ENCODE data around the gene RTL3. TPM values are rescaled to one million over a fixed set of nuclear protein-coding genes. Genes with fewer than 3 reads are reported as not detected.

The RTL3 gene
- total RNA-seq, 2 donors from 2014 or later, result not detected

DNA sequence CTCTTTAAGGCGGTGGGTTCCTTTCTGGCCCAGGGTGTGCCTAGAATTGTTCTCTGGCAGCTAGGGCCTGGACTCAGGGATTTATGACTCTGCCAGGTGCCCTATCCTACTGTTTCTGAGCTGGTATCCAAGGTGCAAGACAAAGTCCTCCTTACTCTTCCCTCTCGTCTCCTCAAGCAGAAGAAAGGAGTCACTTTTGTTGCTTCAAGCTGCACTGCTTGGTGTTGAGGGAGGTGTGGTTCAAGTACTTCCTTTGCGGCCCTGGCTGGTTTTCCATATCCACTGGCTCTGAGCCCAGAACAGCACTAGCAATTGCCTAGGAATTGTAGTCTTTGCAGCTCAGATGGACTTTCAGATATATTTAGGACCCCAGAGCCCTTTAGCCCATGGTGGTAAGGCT is 39.3 kb downstream of the RTL3 start:
- Histone ChIP-seq H3K4me1 (ENCODE audit: control insufficient read depth, insufficient read depth, low read length) (no peaks in the 10 kb centered on the region), H3K36me3 (ENCODE audit: control insufficient read depth, insufficient read depth, low read length) (no peaks in the 10 kb centered on the region), H3K27me3 (ENCODE audit: control insufficient read depth, insufficient read depth, low read length, poor library complexity, severe bottlenecking) (no peaks in the 10 kb centered on the region), H3K9me3 (ENCODE audit: control insufficient read depth, low read length) (no peaks in the 10 kb centered on the region), H3K4me3 (ENCODE audit: low read length) (no peak overlapping the region), H3K9ac (ENCODE audit: extremely low read depth, low read length, poor library complexity, severe bottlenecking) (no peak overlapping the region), H3K27ac (ENCODE audit: low read depth, low read length) (no peak overlapping the region)
- WGBS, 2 experiments (ENCODE audit: insufficient coverage in 1 of 2, insufficient read length in 1 of 2), result 95% methylated on average over 3 of the region's 3 CpGs; no CpG with 5 or more reads in 1 of the 2 experiments
- Mint-ChIP-seq H3K4me1 (no peaks in the 10 kb centered on the region), H3K9me3 (peaks cover 44% of the 10 kb centered on the region), H3K4me3 (no peak overlapping the region), H3K27ac (no peak overlapping the region), H3K27me3 (ENCODE audit: insufficient read depth) (no peaks in the 10 kb centered on the region), H3K36me3 (ENCODE audit: low read depth) (no peaks in the 10 kb centered on the region)
- TF ChIP-seq, protein P1, sequence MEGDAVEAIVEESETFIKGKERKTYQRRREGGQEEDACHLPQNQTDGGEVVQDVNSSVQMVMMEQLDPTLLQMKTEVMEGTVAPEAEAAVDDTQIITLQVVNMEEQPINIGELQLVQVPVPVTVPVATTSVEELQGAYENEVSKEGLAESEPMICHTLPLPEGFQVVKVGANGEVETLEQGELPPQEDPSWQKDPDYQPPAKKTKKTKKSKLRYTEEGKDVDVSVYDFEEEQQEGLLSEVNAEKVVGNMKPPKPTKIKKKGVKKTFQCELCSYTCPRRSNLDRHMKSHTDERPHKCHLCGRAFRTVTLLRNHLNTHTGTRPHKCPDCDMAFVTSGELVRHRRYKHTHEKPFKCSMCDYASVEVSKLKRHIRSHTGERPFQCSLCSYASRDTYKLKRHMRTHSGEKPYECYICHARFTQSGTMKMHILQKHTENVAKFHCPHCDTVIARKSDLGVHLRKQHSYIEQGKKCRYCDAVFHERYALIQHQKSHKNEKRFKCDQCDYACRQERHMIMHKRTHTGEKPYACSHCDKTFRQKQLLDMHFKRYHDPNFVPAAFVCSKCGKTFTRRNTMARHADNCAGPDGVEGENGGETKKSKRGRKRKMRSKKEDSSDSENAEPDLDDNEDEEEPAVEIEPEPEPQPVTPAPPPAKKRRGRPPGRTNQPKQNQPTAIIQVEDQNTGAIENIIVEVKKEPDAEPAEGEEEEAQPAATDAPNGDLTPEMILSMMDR (conservative IDR thresholded peaks at IDR 0.05), result no peak
- no peak for DNase-seq

DNA sequence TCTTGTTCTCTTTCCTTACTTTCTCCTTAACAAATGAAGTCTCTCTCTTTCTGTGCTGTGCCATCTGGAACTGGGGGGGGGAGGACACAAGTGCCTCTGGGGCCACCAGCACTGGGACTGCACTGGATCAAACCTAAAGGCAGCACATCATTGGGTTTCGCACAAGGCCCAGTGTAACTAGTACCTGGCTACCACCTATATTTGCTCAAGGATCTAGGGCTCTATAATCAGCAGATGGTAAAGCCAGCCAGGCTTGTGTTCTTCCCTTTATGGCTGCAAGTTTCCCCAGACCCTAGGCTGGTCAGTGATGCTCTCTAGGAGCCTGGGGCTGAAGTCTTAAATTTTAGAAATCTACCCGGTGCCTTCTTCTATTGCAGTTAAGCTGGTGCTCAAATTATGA is 40.1 kb downstream of the RTL3 start:
- no peak overlapping the region for H3K4me3 Mint-ChIP-seq
- TF ChIP-seq, protein P1 (conservative IDR thresholded peaks at IDR 0.05), result no peak
- DNase-seq, result no peak
- H3K27me3 ChIP-seq (ENCODE audit: control insufficient read depth, insufficient read depth, low read length, poor library complexity, severe bottlenecking), result no peaks in the 10 kb centered on the region
- H3K36me3 Mint-ChIP-seq (ENCODE audit: low read depth), result no peaks in the 10 kb centered on the region
- 88 to 100% methylated on average over 2 of the region's 2 CpGs for WGBS, 2 experiments (ENCODE audit: insufficient coverage in 1 of 2, insufficient read length in 1 of 2)
- H3K27ac Mint-ChIP-seq, result no peak overlapping the region
- peaks cover 40% of the 10 kb centered on the region for H3K9me3 Mint-ChIP-seq
- H3K9ac ChIP-seq (ENCODE audit: extremely low read depth, low read length, poor library complexity, severe bottlenecking), result no peak overlapping the region
- H3K27ac ChIP-seq (ENCODE audit: low read depth, low read length), result no peak overlapping the region
- no peaks in the 10 kb centered on the region for H3K4me1 ChIP-seq (ENCODE audit: control insufficient read depth, insufficient read depth, low read length)
- H3K27me3 Mint-ChIP-seq (ENCODE audit: insufficient read depth), result no peaks in the 10 kb centered on the region
- H3K9me3 ChIP-seq (ENCODE audit: control insufficient read depth, low read length), result no peaks in the 10 kb centered on the region
- no peaks in the 10 kb centered on the region for H3K4me1 Mint-ChIP-seq
- H3K4me3 ChIP-seq (ENCODE audit: low read length), result no peak overlapping the region
- no peaks in the 10 kb centered on the region for H3K36me3 ChIP-seq (ENCODE audit: control insufficient read depth, insufficient read depth, low read length)

DNA sequence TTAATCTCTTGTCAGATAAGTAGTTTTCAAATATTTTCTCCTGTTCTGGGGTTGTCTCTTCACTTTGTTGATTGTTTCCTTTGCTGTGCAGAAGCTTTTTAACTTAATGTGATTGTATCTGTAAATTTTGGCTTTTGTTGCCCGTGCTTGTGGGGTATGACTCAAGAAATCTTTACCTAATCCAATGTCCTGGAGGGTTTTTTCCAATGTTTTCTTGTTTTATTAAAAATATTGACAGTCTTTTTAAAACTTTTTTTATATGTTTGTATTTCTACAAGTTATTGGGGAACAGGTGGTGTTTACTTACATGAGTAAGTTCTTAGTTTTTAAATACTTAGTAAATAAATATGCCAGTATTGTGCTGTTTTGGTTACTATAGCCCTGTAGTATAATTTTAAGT is 44.9 kb downstream of the RTL3 start:
- H3K36me3 Mint-ChIP-seq (ENCODE audit: low read depth), result no peaks in the 10 kb centered on the region
- peaks cover 36% of the 10 kb centered on the region for H3K9me3 Mint-ChIP-seq
- no peak for DNase-seq
- Histone ChIP-seq H3K36me3 (ENCODE audit: control insufficient read depth, insufficient read depth, low read length) (no peaks in the 10 kb centered on the region), H3K4me3 (ENCODE audit: low read length) (no peak overlapping the region), H3K9me3 (ENCODE audit: control insufficient read depth, low read length) (no peaks in the 10 kb centered on the region), H3K27ac (ENCODE audit: low read depth, low read length) (no peak overlapping the region), H3K4me1 (ENCODE audit: control insufficient read depth, insufficient read depth, low read length) (no peaks in the 10 kb centered on the region), H3K27me3 (ENCODE audit: control insufficient read depth, insufficient read depth, low read length, poor library complexity, severe bottlenecking) (no peaks in the 10 kb centered on the region), H3K9ac (ENCODE audit: extremely low read depth, low read length, poor library complexity, severe bottlenecking) (no peak overlapping the region)
- H3K4me3 Mint-ChIP-seq, result no peak overlapping the region
- H3K4me1 Mint-ChIP-seq, result no peaks in the 10 kb centered on the region
- WGBS, 2 experiments (ENCODE audit: insufficient coverage in 1 of 2, insufficient read length in 1 of 2), result no CpG with 5 or more reads among the region's 1 CpG
- H3K27ac Mint-ChIP-seq, result no peak overlapping the region
- no peaks in the 10 kb centered on the region for H3K27me3 Mint-ChIP-seq (ENCODE audit: insufficient read depth)
- TF ChIP-seq, protein P1 (conservative IDR thresholded peaks at IDR 0.05), result no peak

Other genes starting within 250 kb of the RTL3 start
- gene LPAR4, start 88.4 kb upstream of the RTL3 start, total RNA-seq, result 1 to 10 TPM in 1 of 2 donors, under 1 TPM in 1; 0.82 to 2.6 TPM

All from endodermal cell (in vitro differentiated cells).